WTC11 (cell line): Measurements from ENCODE around the gene FHIP2A. TPM values are rescaled to one million over a fixed set of nuclear protein-coding genes. Genes with fewer than 3 reads are reported as not detected.
"Not testable (repeated sequence)": the region's sequence is repeated elsewhere in the genome, so short reads cannot be mapped to it uniquely, and the experiment has no call there.

ENCODE experiments used
- ATAC-seq: fragments of 200-7000 bp; cut with Tn5 transposase; 2 replicates; pipeline ENCODE4 v1.10.0; 2021; ENCODE audit warnings: mild to moderate bottlenecking, moderate library complexity
- CTCF ChIA-PET: fragments of 300-600 bp; sonication (Branson Sonifier 250); formaldehyde crosslinking; loops from one replicate; lab custom pipeline; 2021; ENCODE audit warnings: antibody characterized with exemption; lab: Charles Lee
- POLR2A ChIA-PET: fragments of 350-600 bp; sonication (Branson Sonifier 250); formaldehyde crosslinking; loops from one replicate; lab custom pipeline; 2021; ENCODE audit warnings: antibody characterized with exemption; lab: Charles Lee
- DNase-seq: peaks from one replicate; pipeline ENCODE4 v3.0.0; 2021; ENCODE audit warnings: low spot score
- H3K27ac Mint-ChIP-seq: 2 replicates; pipeline ENCODE4 v1.8.0; 2021; ENCODE audit warnings: mixed read lengths
- H3K27me3 Mint-ChIP-seq: 2 replicates; pipeline ENCODE4 v1.8.0; 2021; ENCODE audit warnings: low read depth, mild to moderate bottlenecking, moderate library complexity, mixed read lengths
- H3K36me3 Mint-ChIP-seq: 2 replicates; pipeline ENCODE4 v1.8.0; 2021; ENCODE audit warnings: mixed read lengths
- H3K4me1 Mint-ChIP-seq: 2 replicates; pipeline ENCODE4 v1.8.0; 2022; ENCODE audit warnings: mixed read lengths
- H3K4me3 Mint-ChIP-seq: 2 replicates; pipeline ENCODE4 v1.8.0; 2021; ENCODE audit warnings: mild to moderate bottlenecking, moderate library complexity, mixed read lengths
- H3K9me3 Mint-ChIP-seq: 2 replicates; pipeline ENCODE4 v1.8.0; 2021; ENCODE audit warnings: mixed read lengths
- ERG ChIP-seq: fragments of 250-450 bp; sonication (Bioruptor Pico); IDR thresholded peaks from 2 replicates; pipeline ENCODE4 v1.8.0; 2021; ENCODE audit warnings: mild to moderate bottlenecking
- ETV6 ChIP-seq: sonication (generic); formaldehyde crosslinking; IDR thresholded peaks from 2 replicates; pipeline ENCODE4 v1.8.1; 2022; ENCODE audit warnings: mild to moderate bottlenecking, missing genetic modification reagents
- FOXP4 ChIP-seq: sonication (generic); formaldehyde crosslinking; IDR thresholded peaks from 2 replicates; pipeline ENCODE4 v1.8.0; 2022; ENCODE audit warnings: mild to moderate bottlenecking, missing genetic modification reagents
- GRHL2 ChIP-seq: fragments of 250-450 bp; sonication (Bioruptor Pico); IDR thresholded peaks from 2 replicates; pipeline ENCODE4 v1.8.0; 2022; ENCODE audit warnings: mild to moderate bottlenecking, moderate library complexity; ENCODE audit not compliant: insufficient replicate concordance, severe bottlenecking
- MYBL2 ChIP-seq: sonication (generic); formaldehyde crosslinking; IDR thresholded peaks from 2 replicates; pipeline ENCODE4 v1.8.1; 2023; ENCODE audit warnings: mild to moderate bottlenecking, moderate library complexity, missing genetic modification reagents
- NFATC4 ChIP-seq: fragments of 250-450 bp; sonication (Bioruptor Pico); IDR thresholded peaks from 2 replicates; pipeline ENCODE4 v1.9.0; 2021; ENCODE audit warnings: mild to moderate bottlenecking
- OVOL2 ChIP-seq: fragments of 250-450 bp; sonication (Bioruptor Pico); IDR thresholded peaks from 2 replicates; pipeline ENCODE4 v1.9.0; 2021; ENCODE audit warnings: mild to moderate bottlenecking, borderline replicate concordance
- SMAD3 ChIP-seq: sonication (generic); formaldehyde crosslinking; IDR thresholded peaks from 2 replicates; pipeline ENCODE4 v1.8.0; 2022; ENCODE audit warnings: missing genetic modification reagents, mild to moderate bottlenecking, borderline replicate concordance
- USF1 ChIP-seq: sonication (generic); formaldehyde crosslinking; IDR thresholded peaks from 2 replicates; pipeline ENCODE4 v1.8.0; 2022; ENCODE audit warnings: mild to moderate bottlenecking, missing genetic modification reagents
- ZBTB21 ChIP-seq: sonication (generic); formaldehyde crosslinking; IDR thresholded peaks from 2 replicates; pipeline ENCODE4 v1.8.1; 2023; ENCODE audit warnings: mild to moderate bottlenecking, missing genetic modification reagents, borderline replicate concordance
- ZNF219 ChIP-seq: sonication (generic); formaldehyde crosslinking; IDR thresholded peaks from 2 replicates; pipeline ENCODE4 v1.8.0; 2023; ENCODE audit warnings: missing genetic modification reagents, mild to moderate bottlenecking, borderline replicate concordance
- ZNF232 ChIP-seq: sonication (generic); formaldehyde crosslinking; IDR thresholded peaks from 2 replicates; pipeline ENCODE4 v1.8.0; 2022; ENCODE audit warnings: mild to moderate bottlenecking, missing genetic modification reagents
- ZNF396 ChIP-seq: fragments of 250-450 bp; sonication (Bioruptor Pico); IDR thresholded peaks from 2 replicates; pipeline ENCODE4 v1.8.0; 2021; ENCODE audit warnings: mild to moderate bottlenecking, moderate library complexity, borderline replicate concordance
- ZNF423 ChIP-seq: fragments of 250-450 bp; sonication (Bioruptor Pico); IDR thresholded peaks from 2 replicates; pipeline ENCODE4 v2.1.2; 2022; ENCODE audit warnings: mild to moderate bottlenecking, moderate library complexity
- ZNF512 ChIP-seq: sonication (generic); formaldehyde crosslinking; IDR thresholded peaks from 2 replicates; pipeline ENCODE4 v1.8.1; 2022; ENCODE audit warnings: missing genetic modification reagents, borderline replicate concordance
- ZSCAN18 ChIP-seq: fragments of 250-450 bp; sonication (Bioruptor Pico); IDR thresholded peaks from 2 replicates; pipeline ENCODE4 v2.1.2; 2022; ENCODE audit warnings: mild to moderate bottlenecking, moderate library complexity
- total RNA-seq: library from RNA; stranded (reverse); gene quantifications from 3 replicates; pipeline ENCODE4 v1.2.3, GENCODE V29; 2021
- TF ChIP-seq, protein P1 (sequence below): sonication (generic); formaldehyde crosslinking; IDR thresholded peaks from 2 replicates; pipeline ENCODE4 v1.8.1; 2023; ENCODE audit warnings: mild to moderate bottlenecking, missing genetic modification reagents
- TF ChIP-seq, protein P2 (sequence below): fragments of 250-450 bp; sonication (Bioruptor Pico); IDR thresholded peaks from 2 replicates; pipeline ENCODE4 v1.9.0; 2021; ENCODE audit warnings: mild to moderate bottlenecking
- TF ChIP-seq, protein P3 (sequence below): fragments of 250-450 bp; sonication (Bioruptor Pico); IDR thresholded peaks from 2 replicates; pipeline ENCODE4 v1.9.0; 2021; ENCODE audit warnings: moderate library complexity, mild to moderate bottlenecking, inconsistent platforms, borderline replicate concordance

FHIP2A gene
- total RNA-seq, 1 experiment from 2014 or later: 15.5 TPM

DNA sequence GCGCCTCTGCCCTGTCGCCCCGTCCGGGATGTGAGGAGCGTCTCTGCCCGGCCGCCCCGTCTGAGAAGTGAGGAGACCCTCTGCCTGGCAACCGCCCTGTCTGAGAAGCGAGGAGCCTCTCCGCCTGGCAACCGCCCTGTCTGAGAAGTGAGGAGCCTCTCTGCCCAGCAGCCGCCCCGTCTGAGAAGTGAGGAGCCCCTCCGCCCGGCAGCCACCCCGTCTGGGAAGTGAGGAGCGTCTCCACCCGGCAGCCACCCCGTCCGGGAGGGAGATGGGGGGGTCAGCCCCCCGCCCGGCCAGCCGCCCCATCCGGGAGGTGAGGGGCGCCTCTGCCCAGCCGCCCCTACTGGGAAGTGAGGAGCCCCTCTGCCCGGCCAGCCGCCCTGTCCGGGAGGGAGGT is 34.4 kb upstream of the FHIP2A start:
- POLR2A ChIA-PET: not testable (repeated sequence)

DNA sequence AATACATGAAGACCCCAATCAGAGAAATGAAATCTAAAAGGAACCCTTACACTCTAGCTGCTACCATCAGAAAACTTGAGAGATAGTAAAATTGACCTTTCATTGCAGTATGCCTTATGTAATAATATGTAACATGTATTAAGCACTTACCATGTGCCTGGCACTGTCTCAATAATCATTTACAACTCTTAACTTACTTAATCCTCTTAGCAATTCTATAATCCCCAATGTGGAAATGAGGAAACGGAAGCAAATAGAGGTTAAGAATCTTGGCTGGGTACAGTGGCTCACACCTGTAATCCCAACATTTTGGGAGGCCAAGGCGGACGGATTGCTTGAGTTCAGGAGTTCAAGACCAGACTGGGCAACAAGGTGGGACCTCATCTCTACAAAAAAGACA is 29.8 kb upstream of the FHIP2A start:
- H3K9me3 Mint-ChIP-seq: peaks cover 8% of the 10 kb centered on the region
- no peak overlapping the region for H3K27ac Mint-ChIP-seq
- H3K4me1 Mint-ChIP-seq: no peaks in the 10 kb centered on the region
- ChIA-PET CTCF (no interaction called here), POLR2A (no interaction called here)
- no peak overlapping the region for H3K4me3 Mint-ChIP-seq
- ATAC-seq: no peak
- H3K27me3 Mint-ChIP-seq: no peaks in the 10 kb centered on the region; the same call in 1 of the 2 replicates
- DNase-seq: no peak
- TF ChIP-seq MYBL2 (no peak), ZNF232 (no peak), ZNF219 (CRISPR knock-in tag) (no peak), ZNF423 (no peak), ZSCAN18 (no peak), FOXP4 (CRISPR knock-in tag) (no peak), ZBTB21 (no peak), ZNF512 (CRISPR knock-in tag) (no peak), ZNF396 (CRISPR knock-in tag) (no peak), USF1 (CRISPR knock-in tag) (no peak), ETV6 (no peak), NFATC4 (CRISPR knock-in tag) (no peak), OVOL2 (CRISPR knock-in tag) (no peak), ERG (CRISPR knock-in tag) (no peak), GRHL2 (CRISPR knock-in tag) (no peak), SMAD3 (CRISPR knock-in tag) (no peak)
- TF ChIP-seq, protein P1, sequence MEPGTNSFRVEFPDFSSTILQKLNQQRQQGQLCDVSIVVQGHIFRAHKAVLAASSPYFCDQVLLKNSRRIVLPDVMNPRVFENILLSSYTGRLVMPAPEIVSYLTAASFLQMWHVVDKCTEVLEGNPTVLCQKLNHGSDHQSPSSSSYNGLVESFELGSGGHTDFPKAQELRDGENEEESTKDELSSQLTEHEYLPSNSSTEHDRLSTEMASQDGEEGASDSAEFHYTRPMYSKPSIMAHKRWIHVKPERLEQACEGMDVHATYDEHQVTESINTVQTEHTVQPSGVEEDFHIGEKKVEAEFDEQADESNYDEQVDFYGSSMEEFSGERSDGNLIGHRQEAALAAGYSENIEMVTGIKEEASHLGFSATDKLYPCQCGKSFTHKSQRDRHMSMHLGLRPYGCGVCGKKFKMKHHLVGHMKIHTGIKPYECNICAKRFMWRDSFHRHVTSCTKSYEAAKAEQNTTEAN (CRISPR knock-in tag): no peak
- TF ChIP-seq, protein P2, sequence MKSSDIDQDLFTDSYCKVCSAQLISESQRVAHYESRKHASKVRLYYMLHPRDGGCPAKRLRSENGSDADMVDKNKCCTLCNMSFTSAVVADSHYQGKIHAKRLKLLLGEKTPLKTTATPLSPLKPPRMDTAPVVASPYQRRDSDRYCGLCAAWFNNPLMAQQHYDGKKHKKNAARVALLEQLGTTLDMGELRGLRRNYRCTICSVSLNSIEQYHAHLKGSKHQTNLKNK (CRISPR knock-in tag): no peak
- TF ChIP-seq, protein P3, sequence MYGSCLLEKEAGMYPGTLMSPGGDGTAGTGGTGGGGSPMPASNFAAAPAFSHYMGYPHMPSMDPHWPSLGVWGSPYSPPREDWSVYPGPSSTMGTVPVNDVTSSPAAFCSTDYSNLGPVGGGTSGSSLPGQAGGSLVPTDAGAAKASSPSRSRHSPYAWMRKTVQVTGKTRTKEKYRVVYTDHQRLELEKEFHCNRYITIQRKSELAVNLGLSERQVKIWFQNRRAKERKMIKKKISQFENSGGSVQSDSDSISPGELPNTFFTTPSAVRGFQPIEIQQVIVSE: no peak
- H3K36me3 Mint-ChIP-seq: no peaks in the 10 kb centered on the region

More for the DNA sequence above, 34.4 kb upstream of the FHIP2A start:
- H3K27ac Mint-ChIP-seq, H3K27me3 Mint-ChIP-seq, H3K36me3 Mint-ChIP-seq, ATAC-seq, DNase-seq, H3K9me3 Mint-ChIP-seq, H3K4me1 Mint-ChIP-seq, H3K4me3 Mint-ChIP-seq: not testable (repeated sequence)
- CTCF ChIA-PET: interaction anchor here (1.0 to 1.9 kb wide), 5 partner anchors 76 to 483 kb away, joined by 3 to 9 read pairs (median 3); no protein-coding TSS in a partner anchor
